A673 (cell line): ENCODE results near the gene RECK.

Experiments used
- CTCF ChIP-seq: fragments of 300-800, 200-600 bp; sonication (generic); conservative IDR thresholded peaks from 2 replicates; pipeline ENCODE4 v1.5.1; 2017; ENCODE audit warnings: low read depth, mild to moderate bottlenecking, antibody characterized with exemption, low read length, moderate library complexity, mixed read lengths
- EZH2 ChIP-seq: fragments of 200-600 bp; sonication (generic); IDR thresholded peaks from 2 replicates; pipeline ENCODE4 v1.6.1; 2017; ENCODE audit warnings: borderline replicate concordance, low read depth, mild to moderate bottlenecking, mixed read lengths, antibody characterized with exemption, low read length; ENCODE audit not compliant: poor library complexity, severe bottlenecking

- TF ChIP-seq CTCF (no peak), EZH2 (no peak)
Measured at GRCh38 chr9:36092014-36092413, 55.3 kb downstream of the RECK start.
